SU-DHL-6 (cell line): Measurements from ENCODE around the gene HELZ.
"Not testable (repeated sequence)": the region's sequence is repeated elsewhere in the genome, so short reads cannot be mapped to it uniquely, and the experiment has no call there.

Experiments used
- H2AFZ ChIP-seq: fragments of 200-600 bp; sonication (generic); 2 replicates; pipeline ENCODE4 v1.6.1; 2014; ENCODE audit warnings: low read depth, mild to moderate bottlenecking, moderate library complexity, mixed read lengths, antibody characterized with exemption, low read length; ENCODE audit not compliant: severe bottlenecking
- H3F3A ChIP-seq: fragments of 200-600 bp; shearing (Covaris generic); 2 replicates; pipeline ENCODE4 v1.6.0; 2016; ENCODE audit warnings: antibody characterized with exemption, mild to moderate bottlenecking; ENCODE audit not compliant: insufficient read depth
- H3K27ac ChIP-seq: fragments of 200-600 bp; sonication (generic); 2 replicates; pipeline ENCODE4 v1.5.1; 2016; ENCODE audit warnings: low read depth, mild to moderate bottlenecking, low read length, moderate library complexity, mixed read lengths
- H3K27me3 ChIP-seq: fragments of 200-600 bp; sonication (generic), shearing (Covaris generic); 2 replicates; pipeline ENCODE4 v1.6.0; 2014; ENCODE audit warnings: mild to moderate bottlenecking, low read length
- H3K36me3 ChIP-seq: fragments of 200-600 bp; sonication (generic); 2 replicates; pipeline ENCODE4 v1.6.1; 2014; ENCODE audit warnings: mild to moderate bottlenecking, low read length, mixed read lengths
- H3K4me2 ChIP-seq: fragments of 300-600, 200-600 bp; shearing (Covaris generic), sonication (generic); 2 replicates; pipeline ENCODE4 v1.6.0; 2014; ENCODE audit warnings: low read length, low read depth, mild to moderate bottlenecking; ENCODE audit not compliant: poor library complexity, severe bottlenecking
- H3K4me3 ChIP-seq: fragments of 200-600 bp; sonication (generic); 2 replicates; pipeline ENCODE4 v1.5.1; 2014; ENCODE audit warnings: antibody characterized with exemption, low read length, mild to moderate bottlenecking, mixed read lengths; ENCODE audit not compliant: insufficient read depth, poor library complexity, severe bottlenecking
- H3K79me2 ChIP-seq: fragments of 200-600 bp; sonication (generic); 2 replicates; pipeline ENCODE4 v1.6.1; 2014; ENCODE audit warnings: mild to moderate bottlenecking, low read length, moderate library complexity; ENCODE audit not compliant: insufficient read depth
- H3K9ac ChIP-seq: fragments of 200-600 bp; sonication (generic); 2 replicates; pipeline ENCODE4 v1.7.0; 2014; ENCODE audit warnings: mild to moderate bottlenecking, low read length
- H3K9me2 ChIP-seq: fragments of 200-600 bp; sonication (generic); replicated peaks from 2 replicates; pipeline ENCODE4 v1.6.1; 2014; ENCODE audit warnings: low read length; ENCODE audit not compliant: insufficient read depth
- H3K9me3 ChIP-seq: fragments of 200-600 bp; sonication (generic); 2 replicates; pipeline ENCODE4 v1.6.1; 2014; ENCODE audit warnings: low read length, mixed read lengths; ENCODE audit not compliant: insufficient read depth
- H4K20me1 ChIP-seq: fragments of 200-600 bp; sonication (generic); 2 replicates; pipeline ENCODE4 v1.6.1; 2014; ENCODE audit warnings: low read depth, mild to moderate bottlenecking, antibody characterized with exemption, low read length, moderate library complexity, mixed read lengths
- CTCF ChIP-seq: fragments of 200-600 bp; sonication (generic); IDR thresholded peaks from one replicate; pipeline ENCODE4 v1.5.1; 2017; ENCODE audit warnings: antibody characterized with exemption, mild to moderate bottlenecking, low read length, moderate library complexity; ENCODE audit not compliant: insufficient read depth, poor library complexity, severe bottlenecking
- EZH2phosphoT487 ChIP-seq: fragments of 200-600 bp; sonication (generic), shearing (Covaris generic); conservative IDR thresholded peaks from 2 replicates; pipeline ENCODE4 v1.6.1; 2018; ENCODE audit warnings: mild to moderate bottlenecking, antibody characterized with exemption, low read length, moderate library complexity, mixed read lengths

Gene HELZ

GRCh38 chr17:67258821-67259468, 13.9 kb upstream of the HELZ start:
- Histone ChIP-seq H3K36me3 (no peaks in the 10 kb centered on the region), H3K9ac (no peak overlapping the region), H3K27ac (no peak overlapping the region)

GRCh38 chr17:67256075-67256732, 11.2 kb upstream of the HELZ start:
- no peaks in the 10 kb centered on the region for H3K36me3 ChIP-seq
- H3K4me3 ChIP-seq, result no peak overlapping the region
- H3K9ac ChIP-seq, result no peak overlapping the region
- no peaks in the 10 kb centered on the region for H3K27me3 ChIP-seq
- no peaks in the 10 kb centered on the region for H3F3A ChIP-seq
- H3K27ac ChIP-seq, result no peak overlapping the region
- no peaks in the 10 kb centered on the region for H3K9me2 ChIP-seq
- H4K20me1 ChIP-seq, result no peaks in the 10 kb centered on the region
- H3K79me2 ChIP-seq, result no peaks in the 10 kb centered on the region
- no peak for TF ChIP-seq EZH2phosphoT487
- TF ChIP-seq CTCF, result no peak
- H3K9me3 ChIP-seq, result no peaks in the 10 kb centered on the region
- H3K4me2 ChIP-seq, result no peak overlapping the region
- H2AFZ ChIP-seq, result no peak overlapping the region

More at GRCh38 chr17:67258821-67259468, 13.9 kb upstream of the HELZ start:
- no peaks in the 10 kb centered on the region for H3K9me3 ChIP-seq
- no peaks in the 10 kb centered on the region for H4K20me1 ChIP-seq
- no peaks in the 10 kb centered on the region for H3K9me2 ChIP-seq
- no peaks in the 10 kb centered on the region for H3F3A ChIP-seq
- TF ChIP-seq EZH2phosphoT487, result no peak
- no peak for TF ChIP-seq CTCF
- no peaks in the 10 kb centered on the region for H3K79me2 ChIP-seq
- H3K27me3 ChIP-seq, result no peaks in the 10 kb centered on the region
- no peak overlapping the region for H3K4me2 ChIP-seq
- no peak overlapping the region for H2AFZ ChIP-seq
- no peak overlapping the region for H3K4me3 ChIP-seq

- no peaks in the 10 kb centered on the region for H3K79me2 ChIP-seq
- H3K27ac ChIP-seq, result no peak overlapping the region
- no peak overlapping the region for H3K9ac ChIP-seq
- no peaks in the 10 kb centered on the region for H3F3A ChIP-seq
- no peak overlapping the region for H2AFZ ChIP-seq
- H3K4me2 ChIP-seq, result no peak overlapping the region
- H4K20me1 ChIP-seq, result no peaks in the 10 kb centered on the region
- H3K36me3 ChIP-seq, result no peaks in the 10 kb centered on the region
- H3K9me2 ChIP-seq, result no peaks in the 10 kb centered on the region
- no peak for TF ChIP-seq EZH2phosphoT487
- no peak for TF ChIP-seq CTCF
- H3K9me3 ChIP-seq, result no peaks in the 10 kb centered on the region
- no peak overlapping the region for H3K4me3 ChIP-seq
- no peaks in the 10 kb centered on the region for H3K27me3 ChIP-seq
Measured at GRCh38 chr17:67253384-67253783, 8.4 kb upstream of the HELZ start.

GRCh38 chr17:67251586-67251985, 6.6 kb upstream of the HELZ start:
- not testable (repeated sequence) for H3K36me3 ChIP-seq

More at GRCh38 chr17:67251586-67251985, 6.6 kb upstream of the HELZ start:
- H3F3A ChIP-seq, H3K9ac ChIP-seq, H3K79me2 ChIP-seq, H3K27me3 ChIP-seq, H3K27ac ChIP-seq, H3K9me3 ChIP-seq, H3K4me2 ChIP-seq, H3K4me3 ChIP-seq, H2AFZ ChIP-seq, H4K20me1 ChIP-seq, H3K9me2 ChIP-seq: not testable (repeated sequence)
